Medulla oblongata (tissue), 1 donor: Measurements from ENCODE around the gene FLT4.

Experiments
- DNase-seq: peaks from one replicate; pipeline ENCODE4 v3.0.0-alpha.2; 2015; ENCODE audit errors: extremely low spot score

Gene FLT4

GRCh38 chr5:180626661-180627385 is 22.6 kb downstream of the FLT4 start:
- DNase-seq, result no peak

DNA sequence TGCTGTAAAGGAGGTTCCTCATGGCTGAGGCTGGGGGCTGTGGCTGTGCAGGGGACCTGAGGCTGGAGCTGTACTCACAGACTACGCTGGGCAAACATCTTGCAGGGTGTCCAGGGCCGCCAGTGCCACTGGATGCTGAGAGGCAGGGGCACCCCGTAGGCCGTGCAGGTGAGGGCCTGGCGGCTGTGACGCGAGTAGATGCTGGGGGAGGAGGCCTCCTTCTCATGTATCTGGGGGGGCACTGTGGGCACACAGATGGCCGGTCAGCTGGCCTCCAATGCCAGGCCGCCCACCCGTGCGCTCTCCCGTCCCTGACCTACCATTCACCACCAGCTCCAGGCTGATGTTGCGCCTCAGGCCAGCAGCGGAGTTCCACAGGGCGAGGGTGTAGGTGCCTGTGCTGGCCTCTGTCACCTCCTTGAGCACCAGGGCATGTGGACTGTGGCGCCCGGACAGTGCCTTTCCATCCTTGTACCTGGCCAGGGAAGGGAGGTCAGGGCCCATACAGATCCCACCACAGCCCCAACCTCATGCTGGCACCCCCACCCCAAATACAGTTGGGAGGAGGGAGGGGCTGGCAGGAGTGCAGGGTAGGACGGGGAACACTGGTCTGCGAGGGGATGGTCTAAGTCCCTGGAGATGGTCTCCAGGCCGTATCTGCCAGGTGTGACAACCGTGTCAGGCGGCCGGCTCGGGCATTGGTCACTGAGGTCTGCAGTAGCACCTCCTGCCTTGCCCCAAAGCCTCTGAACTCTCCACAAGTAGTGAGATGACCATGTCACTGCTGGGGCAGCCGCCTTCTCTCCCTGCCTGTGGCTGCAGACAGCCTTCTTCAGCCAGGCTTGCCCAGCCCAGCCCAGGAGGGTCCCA is 23.4 kb downstream of the FLT4 start:
- DNase-seq, result no peak

DNA sequence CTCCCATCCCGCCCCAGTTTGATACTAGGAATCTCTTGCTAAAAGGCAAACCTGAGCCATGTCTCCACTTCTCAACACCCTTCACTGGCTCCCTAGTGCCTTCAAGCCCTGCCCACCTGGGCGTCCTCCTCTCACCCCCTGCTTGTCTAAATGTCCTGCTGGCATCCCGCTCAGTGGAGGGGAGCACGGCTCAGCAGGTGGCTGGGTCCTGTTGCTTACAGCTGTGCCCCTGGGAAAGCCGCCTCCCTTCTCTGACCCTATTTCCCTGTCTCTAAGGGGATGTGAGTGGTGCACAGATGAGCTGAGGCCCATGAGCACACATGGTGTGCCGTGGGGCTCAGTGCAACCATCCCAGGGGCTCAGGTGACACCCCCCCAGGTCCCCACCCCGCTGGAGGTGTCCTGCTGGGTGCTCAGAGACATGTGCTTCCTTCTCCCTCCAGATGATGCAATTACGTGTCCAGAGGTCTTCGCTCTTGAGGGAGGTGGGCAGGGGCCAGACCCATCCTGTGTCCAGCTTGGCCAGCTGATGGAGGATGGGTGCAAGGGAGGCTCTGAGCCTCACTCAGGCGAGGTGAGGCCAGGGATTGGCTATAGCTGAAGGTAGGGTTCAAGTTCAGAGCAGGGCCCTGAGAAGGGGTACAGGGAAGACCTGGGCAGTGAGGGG is 24.1 kb downstream of the FLT4 start:
- no peak for DNase-seq

- DNase-seq, result no peak
Measured at GRCh38 chr5:180624587-180624986, 24.8 kb downstream of the FLT4 start.

GRCh38 chr5:180623844-180624243 is 25.6 kb downstream of the FLT4 start:
- DNase-seq, result no peak

DNA sequence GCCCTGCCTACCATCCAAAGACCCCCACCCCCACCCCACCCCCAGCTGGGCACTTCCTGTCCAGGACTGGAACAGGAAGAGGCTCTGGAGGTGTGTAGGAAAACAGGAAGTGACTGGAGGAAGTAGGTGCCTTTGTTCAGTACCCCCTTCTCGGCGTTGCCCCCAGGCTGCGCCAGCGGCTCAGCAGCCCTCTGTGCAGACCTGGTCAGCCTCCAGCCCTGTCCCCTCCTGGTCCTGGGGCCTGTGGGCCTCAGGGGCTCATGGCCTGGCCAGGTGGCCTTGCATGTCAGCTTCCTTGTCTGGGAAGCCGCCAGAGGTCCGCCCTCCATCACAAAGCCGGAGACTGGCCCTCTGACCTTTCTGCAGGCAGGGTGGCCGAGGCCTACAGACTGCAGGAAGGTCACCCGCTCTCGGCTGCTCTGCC is 26.0 kb downstream of the FLT4 start:
- DNase-seq, result no peak

- no peak for DNase-seq
Measured at GRCh38 chr5:180622910-180623309, 26.5 kb downstream of the FLT4 start.

DNA sequence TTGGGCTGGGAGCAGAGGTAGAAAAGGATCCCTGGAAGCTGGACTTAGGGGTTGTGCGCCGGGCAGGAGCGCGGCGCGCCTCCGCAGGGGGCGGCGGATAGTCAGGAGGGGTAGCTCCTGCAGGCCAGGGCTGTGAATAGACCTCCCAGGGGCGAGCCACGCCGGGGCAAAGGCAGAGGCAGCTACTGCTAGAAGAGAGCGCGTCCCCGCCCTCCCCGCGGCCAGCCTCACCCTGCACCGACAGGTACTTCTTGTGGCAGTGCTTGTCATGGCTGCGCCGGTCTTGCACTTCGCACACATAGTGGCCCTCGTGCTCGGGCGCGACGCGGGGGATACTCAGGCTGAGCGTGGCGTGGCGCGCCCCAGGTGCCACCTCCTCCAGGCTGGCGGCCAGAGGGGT is 28.1 kb downstream of the FLT4 start:
- DNase-seq, result no peak

- DNase-seq, result no peak
Measured at GRCh38 chr5:180620014-180620413, 29.4 kb downstream of the FLT4 start.

DNA sequence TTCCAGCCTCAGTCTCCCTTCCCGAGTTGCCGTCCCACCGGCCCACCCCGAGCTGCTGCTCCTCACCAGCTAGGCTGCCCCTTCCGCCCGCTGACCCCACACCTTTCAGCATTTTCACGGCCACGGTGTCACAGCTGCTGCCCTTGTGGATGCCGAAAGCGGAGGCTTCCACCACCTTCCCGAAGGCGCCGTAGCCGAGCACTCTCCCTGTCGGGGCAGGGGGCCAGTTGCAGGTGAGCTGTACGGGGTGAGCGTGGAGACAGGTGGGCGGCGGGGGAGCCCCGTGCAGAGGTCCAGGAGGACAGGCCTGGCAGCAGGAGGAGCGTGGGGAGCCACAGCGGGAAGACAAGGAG is 29.9 kb downstream of the FLT4 start:
- no peak for DNase-seq

DNA sequence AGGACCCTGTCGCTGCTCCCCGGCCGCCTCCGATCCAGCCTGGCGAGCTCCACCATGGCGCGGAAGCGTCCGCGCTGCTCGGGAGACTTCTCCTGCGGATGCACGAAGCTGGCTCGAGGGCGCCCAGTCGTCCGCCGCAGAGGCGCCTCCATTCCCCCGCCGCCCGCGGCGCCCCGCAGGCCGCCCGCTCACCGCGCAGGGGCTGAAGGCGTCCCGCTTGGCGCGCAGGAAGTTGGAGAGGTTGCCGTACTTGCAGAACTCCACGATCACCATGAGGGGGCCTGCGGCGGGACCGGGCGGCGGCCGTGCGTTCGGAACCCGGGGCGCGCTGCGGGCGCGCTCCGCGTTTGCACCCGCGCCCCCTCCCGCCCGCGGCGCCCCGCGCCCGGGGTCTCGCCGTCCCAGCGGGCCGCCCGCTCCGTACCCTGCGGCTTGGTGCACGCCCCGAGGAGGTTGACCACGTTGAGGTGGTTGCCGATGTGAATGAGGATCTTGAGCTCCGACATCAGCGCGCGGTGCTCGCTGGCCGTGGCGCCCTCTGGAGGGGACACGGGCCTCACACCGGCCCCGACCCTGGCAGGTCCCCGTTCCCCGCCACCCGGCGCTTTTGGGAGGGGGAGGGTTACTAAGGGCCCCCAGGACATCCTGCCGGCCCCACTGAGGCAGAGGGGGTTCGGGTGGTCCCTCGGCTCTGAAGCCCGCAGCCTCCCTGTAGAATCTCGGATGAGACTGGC is 30.4 kb downstream of the FLT4 start:
- no peak for DNase-seq

GRCh38 chr5:180618487-180618828 is 30.9 kb downstream of the FLT4 start:
- DNase-seq, result no peak

DNA sequence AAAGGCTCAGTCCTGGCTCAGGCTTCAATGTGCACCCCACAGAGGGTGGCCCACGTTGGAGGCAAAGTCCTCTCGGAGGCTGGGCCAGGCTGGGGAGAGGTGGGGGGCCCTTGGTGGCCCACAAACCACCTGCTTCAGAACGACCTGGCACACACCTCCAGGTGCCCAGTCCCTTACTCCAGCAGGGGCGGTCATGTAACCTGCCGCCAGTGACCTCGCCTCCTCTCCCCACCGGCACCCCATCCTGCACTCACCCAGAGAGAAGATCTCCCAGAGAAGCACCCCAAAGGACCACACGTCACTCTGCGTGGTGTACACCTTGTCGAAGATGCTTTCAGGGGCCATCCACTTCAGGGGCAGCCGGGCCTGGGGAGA is 35.6 kb downstream of the FLT4 start:
- DNase-seq, result no peak

DNA sequence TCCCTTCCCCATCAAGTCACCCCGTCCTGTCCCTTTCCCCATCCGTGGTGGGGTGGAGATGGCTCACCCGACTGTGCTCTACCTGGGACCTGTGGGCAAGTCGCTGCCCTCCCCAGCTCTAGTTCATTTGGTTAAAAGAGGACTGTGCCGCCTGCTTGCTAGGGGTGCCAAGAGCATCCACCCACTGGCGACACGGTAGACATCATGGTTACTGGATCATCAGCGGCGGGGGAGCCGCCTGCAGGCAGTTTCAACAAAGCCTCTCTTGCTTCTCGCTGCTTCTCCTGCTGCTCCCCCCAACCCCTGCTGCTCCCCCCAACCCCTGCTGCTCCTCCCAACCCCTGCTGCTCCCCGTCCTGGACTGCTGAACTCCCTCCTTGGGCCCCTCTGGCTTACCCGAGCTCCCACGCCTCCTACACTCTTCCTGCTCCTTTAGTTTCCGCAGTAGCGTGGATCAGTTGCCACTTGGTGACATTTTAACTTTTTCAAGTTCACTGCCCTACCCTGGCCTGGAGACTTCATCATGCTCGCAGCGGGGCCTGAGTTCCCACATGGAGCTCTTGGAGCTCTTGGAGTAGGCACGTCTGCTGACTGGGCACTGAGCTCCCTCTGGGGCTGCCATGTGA is 36.1 kb downstream of the FLT4 start:
- DNase-seq, result no peak

DNA sequence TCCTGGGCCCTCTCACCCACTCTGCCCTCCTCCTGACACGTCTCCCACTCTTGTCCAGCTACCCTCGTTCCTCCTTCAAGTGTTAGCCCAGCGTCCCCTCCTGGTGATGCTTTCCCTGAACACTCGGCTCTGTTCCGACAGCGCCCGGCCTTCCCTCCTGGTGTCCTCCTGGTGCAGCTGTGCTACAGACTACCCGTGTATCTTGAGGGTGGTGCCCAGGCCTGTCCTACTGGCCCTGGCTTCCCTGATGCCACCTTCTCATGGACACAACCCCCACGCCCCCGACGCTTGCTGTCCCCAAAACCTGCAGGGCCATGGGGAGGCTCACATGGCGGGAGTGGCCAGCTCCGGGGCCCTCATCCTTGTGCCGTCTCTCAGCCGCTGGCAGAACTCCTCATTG is 36.7 kb downstream of the FLT4 start:
- no peak for DNase-seq

GRCh38 chr5:180611140-180611850 is 38.1 kb downstream of the FLT4 start:
- DNase-seq, result no peak

- DNase-seq, result no peak
Measured at GRCh38 chr5:180609817-180610550, 39.4 kb downstream of the FLT4 start.

DNA sequence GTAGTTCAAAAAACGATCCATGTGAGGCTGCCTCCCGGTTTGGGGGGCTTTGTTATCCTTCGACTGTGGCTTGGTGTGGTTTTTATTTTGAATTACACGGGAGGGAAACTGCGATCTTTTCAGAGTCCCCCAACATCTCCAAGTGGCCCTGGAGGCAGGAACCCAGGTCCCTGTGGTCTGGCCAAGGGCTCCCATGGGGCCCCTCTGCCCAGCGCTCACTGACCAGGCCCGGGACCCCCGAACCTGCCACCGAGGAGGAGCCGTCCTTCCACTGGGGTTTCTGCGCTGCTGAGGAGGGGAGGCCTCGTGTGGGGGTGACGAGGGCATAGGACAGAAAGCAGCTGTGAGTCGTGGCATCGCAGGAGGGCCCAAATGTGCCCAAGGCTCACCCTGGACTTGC is 40.0 kb downstream of the FLT4 start:
- no peak for DNase-seq

GRCh38 chr5:180608572-180609310 is 40.7 kb downstream of the FLT4 start:
- DNase-seq, result no peak
